NCI-H2196 treated with DMSO at 0.1 percent for 48 hours (cell line): Measurements from ENCODE around the gene AIMP2.
"Not testable (repeated sequence)": the region's sequence is repeated elsewhere in the genome, so short reads cannot be mapped to it uniquely, and the experiment has no call there.

ENCODE experiments used
- DNase-seq: peaks from one replicate; lab custom pipeline; 2025; ENCODE audit not compliant: unreplicated experiment; lab: John Stamatoyannopoulos, UW

The AIMP2 gene

DNA sequence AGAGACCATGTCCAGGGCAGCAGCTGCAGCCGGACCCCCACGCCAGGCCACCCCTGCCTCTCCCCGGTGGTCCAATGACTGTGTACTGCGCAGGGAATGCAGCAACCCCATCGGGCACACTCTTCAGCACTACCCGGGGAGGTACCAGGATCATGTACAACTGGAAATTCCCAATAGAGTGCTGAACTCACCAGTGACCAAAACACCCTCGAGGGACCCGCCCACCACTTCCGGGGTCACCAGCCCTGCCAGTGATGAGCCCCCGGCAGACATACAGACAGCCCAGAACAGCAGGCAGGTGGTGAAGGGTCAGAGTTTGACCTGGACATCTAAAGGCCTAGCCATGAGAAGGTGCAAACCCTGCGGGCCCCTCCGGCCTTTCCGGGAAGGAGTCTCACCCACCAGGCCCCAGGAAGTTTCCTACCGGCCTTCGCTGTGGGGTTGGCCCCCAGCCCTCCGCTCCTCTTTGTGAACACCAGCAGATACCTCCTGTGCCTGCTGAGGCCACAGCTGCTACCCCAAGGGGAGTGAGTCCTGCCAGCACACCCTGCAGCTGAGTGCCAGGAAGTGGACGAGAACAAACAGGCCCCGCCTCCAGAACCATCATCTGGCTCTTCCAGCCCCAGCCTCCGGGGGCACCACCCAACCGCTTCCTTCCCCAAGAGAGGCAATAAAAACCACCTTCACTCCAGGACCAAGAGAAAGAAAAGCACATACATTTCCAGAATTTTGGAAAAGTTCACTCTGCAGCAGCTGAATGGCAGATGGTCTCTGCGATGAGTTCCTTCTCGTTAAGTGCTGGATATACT, 17.1 kb downstream of the AIMP2 start:
- DNase-seq, result peak; percentile 81

DNA sequence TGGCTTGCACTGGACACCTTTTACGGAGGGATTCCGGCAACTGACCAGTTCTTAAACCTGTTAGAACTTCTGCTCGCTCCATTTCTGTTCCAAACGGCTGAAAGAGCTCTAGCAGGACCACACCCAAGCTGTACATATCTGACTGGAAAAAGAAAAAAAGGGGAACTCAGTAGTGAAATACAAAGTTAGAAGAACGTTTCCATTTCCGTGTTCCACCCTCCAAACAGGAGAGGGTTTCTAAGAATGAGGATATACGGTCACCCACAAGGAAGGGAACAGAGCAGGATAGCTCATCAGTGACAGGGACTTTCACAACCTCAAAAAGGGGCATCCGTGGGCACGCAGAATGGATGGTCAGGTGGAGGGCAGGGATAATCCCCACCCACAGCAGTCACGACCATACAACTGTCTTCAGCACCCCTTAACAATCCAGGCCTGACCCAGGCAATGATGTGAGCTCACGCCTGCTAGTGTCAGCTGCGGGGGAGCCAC, 17.8 kb downstream of the AIMP2 start:
- no peak for DNase-seq

DNA sequence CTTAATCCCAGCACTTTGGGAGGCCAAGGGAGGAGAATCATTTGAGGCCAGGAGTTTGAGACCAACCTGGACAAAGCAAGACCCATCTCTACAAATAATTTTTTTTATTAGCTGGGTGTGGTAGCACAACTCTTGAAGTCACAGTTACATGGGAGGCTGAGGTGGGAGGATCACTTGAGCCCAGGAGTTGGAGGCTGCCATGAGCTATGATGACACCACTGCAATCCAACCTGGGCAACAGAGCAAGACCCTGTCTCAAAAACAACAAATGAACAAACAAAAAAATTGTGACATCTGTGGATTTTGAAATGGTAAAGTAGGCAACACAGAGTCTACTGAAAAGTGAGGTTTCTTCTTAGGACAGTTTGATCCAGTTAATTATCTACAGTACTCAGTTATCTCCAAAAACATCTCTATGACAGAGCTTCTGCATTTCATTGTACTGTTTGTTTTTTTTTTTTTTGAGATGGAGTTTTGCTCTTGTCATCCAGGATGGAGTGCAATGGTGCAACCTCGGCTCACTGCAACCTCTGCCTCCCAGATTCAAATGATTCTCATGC, 18.8 kb downstream of the AIMP2 start:
- no peak for DNase-seq

DNA sequence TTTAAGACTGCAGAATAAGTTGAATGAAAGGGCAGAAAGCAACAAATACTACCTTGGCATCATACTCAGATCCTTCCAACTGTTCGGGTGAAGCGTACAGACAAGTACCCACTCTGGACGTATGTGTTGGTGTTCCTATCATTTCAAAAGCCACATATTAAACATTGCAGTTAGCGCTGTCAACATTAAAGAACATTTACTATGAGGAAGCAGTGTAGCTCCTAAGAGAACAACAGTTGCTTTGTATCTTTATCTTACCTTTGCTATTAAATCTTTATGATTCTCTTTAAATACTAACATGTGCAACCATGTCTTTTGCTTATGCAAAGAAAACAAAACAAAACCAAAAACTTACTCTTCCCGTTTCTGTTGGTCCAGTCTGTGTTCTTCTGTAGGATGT, 19.5 kb downstream of the AIMP2 start:
- no peak for DNase-seq

DNA sequence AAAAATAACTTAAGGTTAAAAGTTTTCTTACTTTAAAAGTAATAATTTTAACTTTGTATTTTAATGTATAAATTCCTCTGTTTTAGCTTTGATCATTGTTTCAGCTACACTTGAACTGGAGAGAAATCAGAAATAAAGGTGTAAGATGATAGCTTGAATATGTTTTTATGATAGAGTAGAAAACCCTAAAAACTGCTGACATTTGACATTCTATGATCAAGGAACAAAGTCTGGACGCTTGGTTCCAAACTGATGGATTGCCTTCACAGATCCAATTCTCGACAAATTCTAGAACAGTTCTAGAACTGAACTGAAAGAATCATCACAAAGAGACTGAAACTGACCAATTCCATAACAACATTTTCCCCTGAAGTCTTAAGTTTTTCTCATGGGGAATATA, 21.9 kb downstream of the AIMP2 start, which contains the start of gene ANKRD61:
ANKRD61 (plus strand) TSS at position 389 of the 400 bp plus-strand sequence; CDS start at position 389, 0 bp downstream.
- no peak for DNase-seq

DNA sequence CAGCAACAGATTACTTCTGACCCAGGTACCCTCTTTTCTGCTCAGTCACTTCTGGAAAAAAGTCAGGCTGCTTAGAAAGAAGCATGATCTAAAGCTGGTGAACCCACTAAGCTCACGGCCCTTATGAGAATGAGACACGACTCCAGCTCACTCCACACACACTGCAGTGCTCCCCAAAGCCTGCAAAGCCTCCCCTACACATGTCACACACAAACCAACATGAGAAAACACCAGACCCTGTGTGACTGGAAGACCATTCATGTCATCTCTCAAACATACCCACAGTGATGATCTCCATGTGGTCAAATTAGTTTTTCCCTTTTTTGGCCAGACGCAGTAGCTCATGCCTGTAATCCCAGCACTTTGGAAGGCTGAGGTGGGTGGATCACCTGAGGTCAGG, 22.5 kb downstream of the AIMP2 start:
- no peak for DNase-seq

DNA sequence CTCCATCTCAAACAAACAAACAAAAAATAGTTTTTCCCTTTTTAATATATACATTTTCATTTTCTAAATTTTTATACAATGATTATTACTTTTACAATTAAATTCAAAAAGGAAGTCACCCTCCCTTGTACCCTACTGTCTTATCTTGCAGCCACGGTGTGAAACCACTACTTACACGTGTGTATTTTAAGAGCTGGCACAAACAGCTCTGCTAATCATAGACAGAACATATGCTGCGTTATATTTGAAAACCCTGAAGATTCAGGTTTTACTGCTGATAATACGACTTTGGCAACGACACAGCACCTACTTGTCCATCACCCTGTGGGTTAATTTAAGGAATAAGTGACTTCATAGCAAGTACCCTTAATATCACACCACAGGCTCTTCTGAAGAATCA, 23.1 kb downstream of the AIMP2 start:
- no peak for DNase-seq

DNA sequence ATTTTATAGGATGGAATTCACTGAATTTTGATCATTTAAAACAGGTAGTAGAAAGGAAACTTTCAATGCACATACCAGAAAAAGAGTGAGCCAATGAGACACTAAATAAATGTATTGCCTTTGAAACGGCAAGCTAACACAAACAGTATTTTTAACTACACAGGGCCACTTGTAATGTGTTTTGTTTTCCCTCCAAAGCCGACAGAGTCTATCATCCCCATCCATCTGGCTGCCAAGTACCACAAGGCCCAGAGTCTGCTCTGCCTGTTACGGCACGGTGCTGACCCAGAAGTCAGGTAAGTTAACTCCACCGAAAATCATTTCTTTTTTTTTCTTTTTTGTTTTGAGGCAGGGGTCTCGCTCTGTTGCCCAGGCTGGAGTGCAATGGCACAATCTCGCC, 23.6 kb downstream of the AIMP2 start:
- DNase-seq, result no peak

DNA sequence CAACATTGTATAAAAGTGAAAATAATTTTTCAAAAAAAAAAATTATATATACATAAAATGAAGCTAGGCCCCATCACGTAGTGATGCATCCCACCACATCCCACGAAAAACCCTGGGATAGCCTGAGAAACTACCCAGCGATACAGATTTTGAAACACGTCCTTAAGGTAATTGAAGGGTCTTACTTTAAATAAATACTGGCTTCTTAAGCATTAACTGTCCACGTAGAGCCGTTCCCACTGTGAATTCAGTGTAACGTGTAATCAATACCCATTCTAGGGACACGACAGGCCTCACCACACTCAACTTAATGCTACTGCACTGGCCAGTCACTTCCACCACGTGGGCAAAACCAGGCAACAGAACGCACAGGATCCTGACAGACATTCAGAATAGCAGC, 26.1 kb downstream of the AIMP2 start:
- DNase-seq, result no peak

DNA sequence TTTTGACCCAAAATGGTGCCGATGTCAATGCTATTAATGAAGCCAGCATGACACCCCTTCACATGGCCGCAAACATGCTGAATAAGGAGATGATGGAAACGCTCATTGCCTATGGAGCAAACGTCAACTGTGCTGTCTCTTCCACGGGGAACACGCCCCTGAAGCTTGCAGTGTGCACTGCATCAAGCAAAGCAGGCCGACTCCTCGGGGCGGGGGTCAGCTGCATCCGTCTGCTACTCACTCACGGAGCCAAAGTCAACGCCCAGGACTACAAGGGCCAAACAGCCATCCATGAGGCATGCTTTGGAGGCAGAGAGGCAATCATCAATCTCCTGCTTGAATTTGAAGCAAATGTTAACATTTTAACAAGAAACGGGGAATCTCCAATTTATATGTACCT, 26.6 kb downstream of the AIMP2 start:
- no peak for DNase-seq

DNA sequence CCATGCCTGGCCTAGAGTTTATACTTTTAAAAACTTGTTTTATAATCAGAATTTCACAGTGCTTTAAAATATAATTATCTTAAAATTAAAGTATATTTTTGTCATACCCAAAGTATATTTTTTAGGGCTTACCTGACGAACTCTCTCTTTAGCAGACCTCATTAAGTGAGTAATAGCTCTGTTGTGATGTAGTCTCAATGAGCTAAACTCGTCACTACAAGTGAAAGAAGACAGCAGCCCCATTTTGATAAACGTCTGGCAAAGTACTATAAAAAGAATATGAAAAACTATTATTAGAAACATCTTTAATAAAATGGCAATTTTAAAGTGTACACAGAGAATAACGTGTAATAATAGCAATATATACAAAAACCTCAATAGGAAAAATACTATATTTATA, 40.7 kb downstream of the AIMP2 start:
- no peak for DNase-seq

DNA sequence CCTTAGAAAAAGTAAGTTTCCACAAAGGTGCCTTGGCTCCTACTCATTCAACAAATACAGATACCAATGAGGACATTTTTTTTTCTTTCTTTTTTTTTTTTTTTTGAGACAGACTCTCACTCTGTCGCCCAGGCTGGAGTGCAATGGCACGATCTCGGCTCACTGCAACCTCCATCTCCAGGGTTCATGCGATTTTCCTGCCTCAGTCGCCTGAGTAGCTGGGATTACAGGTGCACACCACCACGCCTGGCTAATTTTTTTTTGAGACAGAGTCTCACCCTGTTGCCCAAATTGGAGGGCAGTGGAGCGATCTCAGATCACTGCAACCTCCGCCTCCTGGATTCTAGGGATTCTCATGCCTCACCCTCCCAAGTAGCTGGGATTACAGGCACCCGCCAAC, 42.1 kb downstream of the AIMP2 start:
- not testable (repeated sequence) for DNase-seq

DNA sequence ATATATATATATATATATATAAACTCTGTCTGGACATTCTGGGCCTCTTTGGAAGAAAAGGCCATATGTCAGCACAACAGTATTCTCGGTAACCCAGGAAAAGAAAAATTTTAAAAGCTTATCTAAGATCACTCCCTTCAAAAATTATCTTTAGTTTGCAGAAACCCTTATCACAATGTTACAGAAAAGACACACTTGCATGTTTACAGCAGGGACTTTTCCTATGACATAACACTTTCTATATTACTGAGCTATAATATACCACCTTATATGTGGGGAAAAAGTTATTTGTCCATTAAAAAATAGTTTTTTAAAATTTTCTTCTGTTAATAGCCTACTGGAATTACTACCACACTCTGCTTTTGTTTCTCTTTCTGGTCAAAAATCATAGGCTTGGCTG, 47.5 kb downstream of the AIMP2 start:
- no peak for DNase-seq

DNA sequence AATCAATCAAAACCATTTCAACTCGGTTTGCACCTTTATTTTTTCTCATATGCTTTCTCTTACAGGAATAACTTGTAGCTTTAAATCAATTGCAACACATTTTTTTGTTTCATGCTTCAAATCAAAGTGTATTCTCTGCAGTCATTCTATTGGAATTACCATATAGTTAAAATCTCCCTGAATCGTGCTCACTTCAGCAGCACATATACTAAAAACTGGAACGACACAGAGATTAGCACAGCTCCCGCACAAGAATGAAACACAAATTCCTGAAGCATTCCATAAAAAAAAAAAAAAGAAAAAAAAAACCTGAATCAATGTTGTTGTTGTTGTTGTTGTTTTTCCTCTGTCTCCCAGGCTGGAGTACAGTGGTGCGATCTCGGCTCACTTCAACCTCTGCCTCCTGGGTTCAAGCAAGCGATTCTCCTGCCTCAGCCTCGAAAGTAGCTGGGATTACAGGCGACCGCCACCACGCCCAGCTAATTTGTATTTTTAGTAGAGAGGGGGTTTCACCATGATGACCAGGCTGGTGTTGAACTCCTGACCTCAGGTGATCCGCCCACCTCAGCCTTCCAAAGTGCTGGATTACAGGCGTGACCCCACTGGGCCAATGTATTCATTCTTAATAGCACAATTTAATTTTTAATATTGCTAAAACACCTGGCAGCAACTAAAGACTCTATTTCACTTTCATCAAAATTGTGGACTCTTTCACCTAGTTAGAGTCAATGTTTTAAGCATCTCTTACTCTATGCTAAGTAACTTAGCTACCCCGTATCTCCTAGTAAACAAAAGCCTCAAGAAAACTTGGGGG, 48.5 kb downstream of the AIMP2 start:
- DNase-seq, result no peak

DNA sequence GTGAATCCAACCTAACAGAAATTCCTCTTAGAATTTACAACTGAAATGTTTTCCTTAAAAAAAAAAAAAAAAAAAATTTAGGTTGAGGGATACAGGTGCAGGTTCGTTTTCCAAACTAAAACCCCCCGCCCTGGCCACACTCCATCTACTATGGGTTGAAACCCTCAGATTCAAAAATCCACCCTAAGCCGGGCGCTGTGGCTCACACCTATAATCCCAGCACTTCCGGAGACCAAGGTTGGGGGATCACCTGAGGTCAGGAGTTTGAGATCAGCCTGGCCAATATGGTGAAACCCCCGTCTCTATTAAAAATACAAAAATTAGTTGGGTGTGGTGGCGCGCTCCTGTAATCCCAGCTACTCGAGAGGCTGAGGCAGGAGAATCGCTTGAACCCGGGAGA, 50.9 kb downstream of the AIMP2 start:
- not testable (repeated sequence) for DNase-seq

DNA sequence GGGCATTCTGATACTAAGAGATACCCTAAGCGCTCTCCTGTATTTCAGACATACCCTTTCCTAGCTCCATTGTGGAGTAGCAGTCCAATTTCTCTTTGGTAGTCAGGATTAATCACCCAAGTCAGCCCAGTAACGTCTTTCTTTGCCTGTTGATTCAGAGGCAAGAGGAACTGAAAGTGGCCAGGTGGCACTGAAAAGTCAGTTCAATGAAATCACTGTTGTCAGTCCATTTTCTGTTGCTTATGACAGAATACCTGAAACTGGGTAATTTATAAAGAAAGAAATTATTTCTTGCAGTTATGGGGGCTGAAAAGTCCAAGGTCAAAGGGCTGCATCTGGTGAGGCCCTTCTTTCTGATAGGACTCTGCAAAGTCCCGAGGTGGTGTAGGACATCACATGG, 62.3 kb downstream of the AIMP2 start:
- no peak for DNase-seq
